Activated CD4-positive, alpha-beta memory T cell treated with anti-CD3 and anti-CD28 coated beads for 36 hours (primary cell): ENCODE data around the gene DOK3. TPM values are rescaled to one million over a fixed set of nuclear protein-coding genes. Genes with fewer than 3 reads are reported as not detected.

Experiments
- CTCF ChIA-PET: fragments of 350-600 bp; sonication (Branson Sonifier 250); formaldehyde crosslinking; loops from one replicate; lab custom pipeline; 2021; ENCODE audit warnings: antibody characterized with exemption, inconsistent platforms; lab: Charles Lee
- POLR2A ChIA-PET: fragments of 350-600 bp; sonication (Branson Sonifier 250); formaldehyde crosslinking; loops from one replicate; lab custom pipeline; 2021; ENCODE audit warnings: antibody characterized with exemption; lab: Charles Lee
- DNase-seq: peaks from one replicate; pipeline ENCODE4 v3.0.0-alpha.2; 2020
- H3K27ac Mint-ChIP-seq: one replicate; pipeline ENCODE4 v1.8.0; 2021; ENCODE audit warnings: mixed read lengths
- H3K27me3 Mint-ChIP-seq: one replicate; pipeline ENCODE4 v1.8.0; 2021; ENCODE audit warnings: mixed read lengths
- H3K36me3 Mint-ChIP-seq: one replicate; pipeline ENCODE4 v1.8.0; 2021; ENCODE audit warnings: mixed read lengths
- H3K4me1 Mint-ChIP-seq: one replicate; pipeline ENCODE4 v1.8.0; 2021; ENCODE audit warnings: low read depth, mixed read lengths
- H3K4me3 Mint-ChIP-seq: one replicate; pipeline ENCODE4 v1.8.0; 2021; ENCODE audit warnings: mild to moderate bottlenecking, mixed read lengths
- H3K9me3 Mint-ChIP-seq: one replicate; pipeline ENCODE4 v1.8.0; 2021; ENCODE audit warnings: mixed read lengths
- intact Hi-C: fragments of 100-400 bp; cut with micrococcal nuclease; formaldehyde crosslinking; loops from one replicate; pipeline ENCODE4 v1.15.1; 2023
- total RNA-seq, 2 experiments: library from RNA; stranded (reverse); gene quantifications; one replicate each; pipeline ENCODE4 v1.2.3, GENCODE V29; 2021

DOK3 gene
- total RNA-seq, 2 experiments from 2014 or later = 0.52 to 1.3 TPM

DNA sequence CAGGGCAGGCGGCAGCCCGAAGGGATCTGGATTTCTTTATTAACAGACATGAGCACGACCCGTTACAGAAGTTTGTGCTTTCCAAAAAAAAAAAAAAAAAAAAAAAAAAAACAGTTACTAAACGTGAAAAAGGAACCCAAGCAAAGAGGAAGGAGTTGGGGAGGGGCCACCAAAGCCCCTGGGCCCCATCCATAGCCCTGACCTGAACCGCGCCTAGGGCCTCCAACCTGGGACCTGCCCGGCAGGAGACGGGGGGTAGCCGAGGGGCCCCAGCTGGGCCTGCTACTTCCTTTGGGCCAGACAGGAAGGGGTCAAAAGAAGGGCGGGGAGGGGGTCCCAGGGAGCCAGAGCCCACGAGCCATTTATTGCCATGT is 53.0 kb downstream of the DOK3 start:
- Mint-ChIP-seq H3K36me3 (no peaks in the 10 kb centered on the region), H3K27ac (peak overlapping the region; percentile 75), H3K27me3 (no peaks in the 10 kb centered on the region), H3K9me3 (no peaks in the 10 kb centered on the region), H3K4me3 (no peak overlapping the region), H3K4me1 (peaks cover 13% of the 10 kb centered on the region)
- no peak for DNase-seq
- ChIA-PET CTCF (interaction anchor here (1.0 to 29.1 kb wide), 21 partner anchors 9 to 343 kb away, joined by 3 to 624 read pairs (median 10); partner anchors contain the start of genes F12, GRK6, PDLIM7 and PFN3), POLR2A (interaction anchor here (1.2 to 1.7 kb wide), 6 partner anchors 9 to 142 kb away, joined by 3 to 5 read pairs (median 4); partner anchors contain the start of genes GRK6 and PDLIM7)
- intact Hi-C loops = loop anchor here (1.0 to 2.0 kb wide), 3 partner anchors 16 to 323 kb away; partner anchors contain the start of genes DBN1 and NSD1

DNA sequence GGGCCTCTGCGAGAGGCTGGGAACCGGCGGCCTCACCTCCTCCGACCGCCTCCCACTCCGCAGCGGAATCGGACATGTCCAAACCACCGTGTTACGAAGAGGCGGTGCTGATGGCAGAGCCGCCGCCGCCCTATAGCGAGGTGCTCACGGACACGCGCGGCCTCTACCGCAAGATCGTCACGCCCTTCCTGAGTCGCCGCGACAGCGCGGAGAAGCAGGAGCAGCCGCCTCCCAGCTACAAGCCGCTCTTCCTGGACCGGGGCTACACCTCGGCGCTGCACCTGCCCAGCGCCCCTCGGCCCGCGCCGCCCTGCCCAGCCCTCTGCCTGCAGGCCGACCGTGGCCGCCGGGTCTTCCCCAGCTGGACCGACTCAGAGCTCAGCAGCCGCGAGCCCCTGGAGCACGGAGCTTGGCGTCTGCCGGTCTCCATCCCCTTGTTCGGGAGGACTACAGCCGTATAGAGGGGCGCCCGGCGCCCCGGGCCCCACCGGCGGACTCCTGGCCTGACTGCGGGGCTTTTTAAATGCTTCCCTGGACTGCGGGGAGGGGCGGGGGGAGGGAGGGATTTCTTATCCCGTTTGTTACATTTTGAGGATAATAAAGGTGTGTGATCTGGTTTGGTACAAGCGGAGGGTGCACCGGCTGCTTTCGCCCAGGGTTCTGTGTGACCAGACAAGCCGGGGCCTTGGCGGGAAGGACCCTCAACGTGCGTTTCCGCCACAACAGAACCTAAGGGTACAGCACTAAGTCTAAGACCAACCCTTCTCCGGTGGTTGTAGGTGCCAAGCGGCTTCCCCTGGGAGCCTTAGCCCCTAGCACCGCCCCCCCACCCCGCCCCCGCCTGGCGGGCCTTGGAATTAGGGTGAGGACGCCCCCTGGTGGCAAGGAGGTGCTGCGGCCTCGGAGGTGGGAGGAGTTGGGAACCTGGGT is 53.7 kb downstream of the DOK3 start:
- H3K9me3 Mint-ChIP-seq = no peaks in the 10 kb centered on the region
- CTCF ChIA-PET = interaction anchor here (0.6 to 29.1 kb wide), 43 partner anchors 11 to 154 kb away, joined by 3 to 624 read pairs (median 9); partner anchors contain the start of genes DDX41, F12, GRK6 and LMAN2
- H3K4me3 Mint-ChIP-seq = peak overlapping the region; percentile 78
- no peaks in the 10 kb centered on the region for H3K27me3 Mint-ChIP-seq
- POLR2A ChIA-PET = interaction anchor here (0.7 to 5.2 kb wide), 18 partner anchors 10 to 98 kb away, joined by 3 to 54 read pairs (median 5); partner anchors contain the start of genes DBN1, GRK6, PDLIM7 and PRR7
- peak; percentile 97 for DNase-seq
- intact Hi-C loops = loop anchor here (1.0 to 2.0 kb wide), 5 partner anchors 17 to 323 kb away; partner anchors contain the start of genes DBN1, NSD1 and PDLIM7
- H3K36me3 Mint-ChIP-seq = no peaks in the 10 kb centered on the region
- H3K4me1 Mint-ChIP-seq = peaks cover 11% of the 10 kb centered on the region
- H3K27ac Mint-ChIP-seq = peak overlapping the region; percentile 75

DNA sequence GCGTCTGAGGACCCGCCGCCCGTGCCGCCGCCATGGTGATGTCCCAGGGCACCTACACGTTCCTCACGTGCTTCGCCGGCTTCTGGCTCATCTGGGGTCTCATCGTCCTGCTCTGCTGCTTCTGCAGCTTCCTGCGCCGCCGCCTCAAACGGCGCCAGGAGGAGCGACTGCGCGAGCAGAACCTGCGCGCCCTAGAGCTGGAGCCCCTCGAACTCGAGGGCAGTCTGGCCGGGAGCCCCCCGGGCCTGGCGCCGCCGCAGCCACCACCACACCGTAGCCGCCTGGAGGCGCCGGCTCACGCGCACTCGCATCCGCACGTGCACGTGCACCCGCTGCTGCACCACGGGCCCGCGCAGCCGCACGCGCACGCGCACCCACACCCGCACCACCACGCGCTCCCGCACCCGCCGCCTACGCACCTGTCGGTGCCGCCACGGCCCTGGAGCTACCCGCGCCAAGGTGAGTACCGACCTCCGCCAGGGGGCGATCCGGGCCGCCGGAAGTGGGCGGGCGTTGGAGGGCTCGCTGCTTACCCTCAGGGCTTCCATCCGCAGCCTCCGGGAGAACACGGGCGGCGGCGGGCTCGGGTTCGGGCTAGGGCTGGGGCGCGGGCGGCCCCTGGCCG is 54.5 kb downstream of the DOK3 start:
- intact Hi-C loops = loop anchor here (1.0 kb wide), 2 partner anchors 26 to 42 kb away; partner anchors contain the start of gene PDLIM7
- DNase-seq = peak; percentile 95
- ChIA-PET POLR2A (interaction anchor here (0.7 to 5.2 kb wide), 17 partner anchors 9 to 97 kb away, joined by 3 to 54 read pairs (median 5); partner anchors contain the start of genes DBN1, GRK6, PDLIM7 and PRR7), CTCF (interaction anchor here (0.6 to 29.1 kb wide), 45 partner anchors 10 to 158 kb away, joined by 3 to 624 read pairs (median 7); partner anchors contain the start of genes DDX41, F12, GRK6 and LMAN2)
- Mint-ChIP-seq H3K27me3 (no peaks in the 10 kb centered on the region), H3K27ac (peak overlapping the region; percentile 66), H3K4me3 (peak overlapping the region; percentile 78), H3K4me1 (peaks cover 11% of the 10 kb centered on the region), H3K9me3 (no peaks in the 10 kb centered on the region), H3K36me3 (no peaks in the 10 kb centered on the region)

GRCh38 chr5:177454397-177455035 is 55.1 kb downstream of the DOK3 start:
- Mint-ChIP-seq H3K4me3 (peak overlapping the region; percentile 78), H3K36me3 (no peaks in the 10 kb centered on the region), H3K27ac (peak overlapping the region; percentile 66), H3K4me1 (peaks cover 11% of the 10 kb centered on the region), H3K9me3 (no peaks in the 10 kb centered on the region), H3K27me3 (no peaks in the 10 kb centered on the region)
- CTCF ChIA-PET = interaction anchor here (0.6 to 29.1 kb wide), 38 partner anchors 9 to 500 kb away, joined by 3 to 624 read pairs (median 9); partner anchors contain the start of genes F12, GRK6, LMAN2 and MXD3
- POLR2A ChIA-PET = interaction anchor here (0.6 to 5.2 kb wide), 15 partner anchors 9 to 97 kb away, joined by 3 to 54 read pairs (median 6); partner anchors contain the start of genes DBN1, GRK6, PDLIM7 and PRR7
- intact Hi-C loops = loop anchor here (1.0 kb wide), 5 partner anchors 25 to 64 kb away; partner anchors contain the start of genes GRK6 and PDLIM7
- peak; percentile 95 for DNase-seq

DNA sequence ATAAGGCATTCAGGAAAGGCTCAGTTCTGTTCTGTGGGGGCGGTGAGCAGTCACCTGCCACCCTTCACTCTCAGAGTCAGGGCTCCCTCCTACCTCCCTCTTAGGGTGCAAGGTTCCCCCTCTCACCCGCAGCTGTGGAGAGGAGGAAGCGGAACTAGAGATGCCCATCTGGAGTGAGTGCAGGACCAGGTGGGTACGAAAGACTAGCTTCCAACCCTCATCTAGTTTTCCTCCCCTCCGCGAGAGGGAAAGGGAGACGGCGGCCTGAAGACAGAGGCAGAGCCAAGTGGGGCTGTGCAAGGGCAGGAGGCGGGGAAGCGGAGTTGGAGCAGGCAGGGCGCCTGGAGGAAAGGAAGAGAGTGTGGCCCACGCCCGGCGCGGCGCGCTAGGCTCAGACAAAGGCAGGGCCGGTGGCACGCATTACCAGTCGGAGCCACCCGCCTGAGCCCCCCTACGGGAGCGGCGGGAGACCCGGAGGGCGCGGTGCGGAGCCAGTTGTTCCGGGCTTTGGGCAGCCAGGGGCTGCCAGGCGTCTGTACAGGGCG is 55.7 kb downstream of the DOK3 start:
- Mint-ChIP-seq H3K4me3 (peak overlapping the region; percentile 68), H3K27me3 (no peaks in the 10 kb centered on the region), H3K9me3 (no peaks in the 10 kb centered on the region), H3K27ac (no peak overlapping the region), H3K4me1 (peaks cover 11% of the 10 kb centered on the region), H3K36me3 (no peaks in the 10 kb centered on the region)
- CTCF ChIA-PET = interaction anchor here (0.6 to 29.1 kb wide), 25 partner anchors 9 to 499 kb away, joined by 3 to 624 read pairs (median 12); partner anchors contain the start of genes F12, GRK6, LMAN2 and MXD3
- POLR2A ChIA-PET = interaction anchor here (0.6 to 5.2 kb wide), 9 partner anchors 8 to 77 kb away, joined by 3 to 54 read pairs (median 16); partner anchors contain the start of genes GRK6 and PRR7
- intact Hi-C loops = loop anchor here (1.0 kb wide), 3 partner anchors 28 to 64 kb away; partner anchors contain the start of gene GRK6
- no peak for DNase-seq

GRCh38 chr5:177452688-177453638 is 56.7 kb downstream of the DOK3 start:
- intact Hi-C loops = no loop called here
- POLR2A ChIA-PET = interaction anchor here (0.8 to 5.2 kb wide), 6 partner anchors 9 to 63 kb away, joined by 4 to 54 read pairs (median 14); partner anchors contain the start of gene GRK6
- Mint-ChIP-seq H3K4me3 (no peak overlapping the region), H3K36me3 (no peaks in the 10 kb centered on the region), H3K27me3 (no peaks in the 10 kb centered on the region), H3K9me3 (no peaks in the 10 kb centered on the region), H3K4me1 (peaks cover 20% of the 10 kb centered on the region), H3K27ac (no peak overlapping the region)
- CTCF ChIA-PET = interaction anchor here (1.0 to 29.1 kb wide), 19 partner anchors 8 to 144 kb away, joined by 3 to 624 read pairs (median 9); partner anchors contain the start of genes F12, GRK6, LMAN2 and PFN3
- DNase-seq = no peak

Other genes starting within 250 kb of the DOK3 start
- gene RAB24, start 206.1 kb downstream of the DOK3 start, total RNA-seq = 10 to 100 TPM; 21.7 to 22.1 TPM
- 100 to 1,000 TPM; 247 to 248 TPM for gene PRELID1, start 206.0 kb downstream of the DOK3 start, total RNA-seq
- gene MXD3, start 197.9 kb downstream of the DOK3 start, total RNA-seq = 10 to 100 TPM; 31.2 to 33.4 TPM
- gene LMAN2, start 158.2 kb downstream of the DOK3 start, total RNA-seq = 100 to 1,000 TPM in 1 of 2 experiments, 10 to 100 TPM in 1; 98.3 to 104 TPM
- 10 to 100 TPM; 43.9 to 47.2 TPM for gene RGS14, start 151.9 kb downstream of the DOK3 start, total RNA-seq
- under 1 TPM in 1 of 2 experiments, not detected in 1; 0.15 TPM for gene SLC34A1, start 125.4 kb downstream of the DOK3 start, total RNA-seq
- not detected for gene PFN3, start 109.2 kb downstream of the DOK3 start, total RNA-seq
- gene F12, start 100.3 kb downstream of the DOK3 start, total RNA-seq = 1 to 10 TPM; 5.1 to 5.9 TPM
- 100 to 1,000 TPM; 177 to 178 TPM for gene GRK6, start 83.2 kb downstream of the DOK3 start, total RNA-seq
- 10 to 100 TPM; 13.3 to 13.6 TPM for gene PRR7, start 63.0 kb downstream of the DOK3 start, total RNA-seq
- 10 to 100 TPM; 12.1 to 15.9 TPM for gene DBN1, start 36.2 kb downstream of the DOK3 start, total RNA-seq
- 10 to 100 TPM; 50.2 to 56.6 TPM for gene PDLIM7, start 12.2 kb downstream of the DOK3 start, total RNA-seq
- 100 to 1,000 TPM; 143 to 145 TPM for gene DDX41, start 7.1 kb upstream of the DOK3 start, total RNA-seq
- gene FAM193B, start 44.7 kb upstream of the DOK3 start, total RNA-seq = 10 to 100 TPM; 70.7 to 75.4 TPM
- gene TMED9, start 82.4 kb upstream of the DOK3 start, total RNA-seq = 100 to 1,000 TPM; 135 to 144 TPM
- gene B4GALT7, start 90.3 kb upstream of the DOK3 start, total RNA-seq = 10 to 100 TPM; 15.4 to 16.2 TPM